Astrocyte of the spinal cord (primary cell): ENCODE measurements around the gene EPHA10.

ENCODE experiments used
- DNase-seq: peaks from one replicate; pipeline ENCODE4 v3.0.0; 2011; ENCODE audit warnings: low read depth, low spot score
- H3K4me3 ChIP-seq: 2 replicates; pipeline ENCODE4 v1.5.1; 2011; ENCODE audit warnings: low read depth, mild to moderate bottlenecking, low read length, moderate library complexity
- in situ Hi-C: cut with HindIII; loops from 2 replicates; pipeline ENCODE4 v1.10.0; 2017; ENCODE audit warnings: low sequenced_read_pairs
- TF ChIP-seq, protein P1 (sequence below): IDR thresholded peaks from 2 replicates; pipeline ENCODE4 v1.5.1; 2012; ENCODE audit warnings: low read depth, mild to moderate bottlenecking, low read length, inconsistent platforms

The EPHA10 gene

DNA sequence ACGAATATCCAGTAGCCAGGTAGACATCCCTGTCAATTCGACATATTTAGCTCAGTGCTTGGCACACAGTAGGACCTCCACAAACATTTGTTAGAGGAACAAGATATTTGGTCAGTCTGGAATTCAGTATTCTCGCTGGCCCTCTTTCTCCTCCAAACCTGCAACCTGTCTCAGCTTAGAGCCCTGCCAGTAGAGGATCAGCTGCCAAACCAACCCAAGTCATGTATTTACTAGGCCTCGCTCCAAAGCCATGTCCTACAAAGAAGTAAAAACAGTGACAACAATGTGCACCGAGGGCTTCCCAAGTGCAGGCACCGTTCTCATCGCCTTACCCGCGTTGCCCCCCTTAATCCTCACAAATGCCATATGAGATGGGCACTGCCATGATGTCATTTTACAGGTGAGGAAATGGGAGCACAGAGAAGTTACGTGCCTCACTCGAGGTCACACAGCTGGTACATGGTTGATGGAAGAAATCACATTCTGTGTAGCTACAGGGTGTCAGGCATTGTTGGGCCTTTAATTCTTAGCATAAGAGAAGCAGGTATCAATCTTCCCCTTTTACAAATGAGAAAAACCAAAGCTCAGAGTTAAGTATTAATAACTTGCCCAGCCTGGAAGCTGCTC lies 98.6 kb downstream of the EPHA10 start:
- no peak for DNase-seq
- TF ChIP-seq, protein P1, sequence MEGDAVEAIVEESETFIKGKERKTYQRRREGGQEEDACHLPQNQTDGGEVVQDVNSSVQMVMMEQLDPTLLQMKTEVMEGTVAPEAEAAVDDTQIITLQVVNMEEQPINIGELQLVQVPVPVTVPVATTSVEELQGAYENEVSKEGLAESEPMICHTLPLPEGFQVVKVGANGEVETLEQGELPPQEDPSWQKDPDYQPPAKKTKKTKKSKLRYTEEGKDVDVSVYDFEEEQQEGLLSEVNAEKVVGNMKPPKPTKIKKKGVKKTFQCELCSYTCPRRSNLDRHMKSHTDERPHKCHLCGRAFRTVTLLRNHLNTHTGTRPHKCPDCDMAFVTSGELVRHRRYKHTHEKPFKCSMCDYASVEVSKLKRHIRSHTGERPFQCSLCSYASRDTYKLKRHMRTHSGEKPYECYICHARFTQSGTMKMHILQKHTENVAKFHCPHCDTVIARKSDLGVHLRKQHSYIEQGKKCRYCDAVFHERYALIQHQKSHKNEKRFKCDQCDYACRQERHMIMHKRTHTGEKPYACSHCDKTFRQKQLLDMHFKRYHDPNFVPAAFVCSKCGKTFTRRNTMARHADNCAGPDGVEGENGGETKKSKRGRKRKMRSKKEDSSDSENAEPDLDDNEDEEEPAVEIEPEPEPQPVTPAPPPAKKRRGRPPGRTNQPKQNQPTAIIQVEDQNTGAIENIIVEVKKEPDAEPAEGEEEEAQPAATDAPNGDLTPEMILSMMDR: no peak
- H3K4me3 ChIP-seq: no peak overlapping the region
- in situ Hi-C loops: no loop called here
